H1 (cell line): ENCODE data around the gene NKPD1.

Source experiments
- BACH1 ChIP-seq: IDR thresholded peaks from 2 replicates; pipeline ENCODE4 v1.6.1; 2012; ENCODE audit warnings: low read length, improper control_type of control experiment
- BCL11A ChIP-seq, 2 experiments: IDR thresholded peaks; one replicate each; pipeline ENCODE4 v1.6.1; 2011; ENCODE audit warnings: low read depth in 2 of 2, low read length in 2 of 2, mild to moderate bottlenecking in 2 of 2
- CHD1 ChIP-seq: IDR thresholded peaks from 2 replicates; pipeline ENCODE4 v1.6.1; 2012; ENCODE audit warnings: low read depth, low read length, improper control_type of control experiment
- CTCF ChIP-seq, 3 experiments: IDR thresholded peaks; 1 replicate in 2 of 3; 2 replicates in 1 of 3; pipeline versions ENCODE4 v1.5.1 to v1.6.1; 2011; ENCODE audit warnings: low read length in 3 of 3, mild to moderate bottlenecking in 3 of 3, inconsistent platforms in 2 of 3, low read depth in 1 of 3, moderate library complexity in 1 of 3; ENCODE audit not compliant: insufficient read depth in 1 of 3; ENCODE audit errors: control extremely low read depth in 1 of 3
- EZH2 ChIP-seq: fragments of 200-600 bp; sonication (generic); IDR thresholded peaks from 2 replicates; pipeline ENCODE4 v1.7.1; 2012; ENCODE audit warnings: low read depth, mild to moderate bottlenecking, moderate library complexity, low read length, inconsistent platforms; ENCODE audit not compliant: severe bottlenecking
- POLR2A ChIP-seq, 2 experiments: IDR thresholded peaks; 1 replicate in 1 of 2; 2 replicates in 1 of 2; pipeline ENCODE4 v1.6.1; 2011; ENCODE audit warnings: low read depth in 2 of 2, low read length in 2 of 2, mild to moderate bottlenecking in 2 of 2; ENCODE audit errors: control extremely low read depth in 1 of 2
- POLR2AphosphoS5 ChIP-seq: IDR thresholded peaks from 2 replicates; pipeline ENCODE4 v1.6.1; 2011; ENCODE audit warnings: low read depth, low read length
- RAD21 ChIP-seq, 2 experiments: IDR thresholded peaks in 1 of 2; conservative IDR thresholded peaks in 1 of 2; 2 replicates each; pipeline ENCODE4 v1.6.1; 2011; ENCODE audit warnings: low read depth in 2 of 2, low read length in 2 of 2, improper control_type of control experiment in 1 of 2, inconsistent platforms in 1 of 2, mild to moderate bottlenecking in 1 of 2, moderate library complexity in 1 of 2
- TAF1 ChIP-seq: IDR thresholded peaks from 2 replicates; pipeline ENCODE4 v1.6.1; 2011; ENCODE audit warnings: mild to moderate bottlenecking, low read depth, low read length

- TF ChIP-seq CTCF (IDR thresholded peaks at IDR 0.05; ENCODE audit: control extremely low read depth in 1 of 3, insufficient read depth in 1 of 3, low read depth in 1 of 3, low read length in 3 of 3) (no peak), BCL11A (IDR thresholded peaks at IDR 0.05; ENCODE audit: low read depth in 2 of 2, low read length in 2 of 2) (no peak), POLR2AphosphoS5 (no peak), TAF1 (no peak), EZH2 (no peak), POLR2A (IDR thresholded peaks at IDR 0.05; ENCODE audit: control extremely low read depth in 1 of 2, low read depth in 2 of 2, low read length in 2 of 2) (no peak), RAD21 (IDR thresholded peaks at IDR 0.05 in 1 of 2, conservative IDR thresholded peaks at IDR 0.05 in 1 of 2; ENCODE audit: low read depth in 2 of 2, low read length in 2 of 2) (no peak), BACH1 (no peak), CHD1 (no peak)
These were observed 834 bp downstream of the NKPD1 start for GRCh38 chr19:45159971-45160324.
